Measurements from ENCODE around the gene DHRSX.

Gene DHRSX

GRCh38 chrX:2414384-2414783, 86.4 kb downstream of the DHRSX start:
- no peaks in the 10 kb centered on the region for H3K27me3 ChIP-seq (ENCODE audit: low read depth, low read length)
- H3K4me1 ChIP-seq (ENCODE audit: control insufficient read depth in 1 of 2, insufficient read depth in 2 of 2, low read length in 2 of 2): no peaks in the 10 kb centered on the region
- H3K4me3 ChIP-seq (ENCODE audit: low read depth in 1 of 2, low read length in 2 of 2): no peak overlapping the region
- no peaks in the 10 kb centered on the region for H3K36me3 ChIP-seq (ENCODE audit: control insufficient read depth in 1 of 2, insufficient read depth in 2 of 2, low read length in 2 of 2)
- no peaks in the 10 kb centered on the region for H3K9me3 ChIP-seq (ENCODE audit: control insufficient read depth in 1 of 2, low read length in 2 of 2)
- no peak overlapping the region for H3K27ac ChIP-seq (ENCODE audit: low read length)

- Histone ChIP-seq H3K27ac (ENCODE audit: low read length) (no peak overlapping the region), H3K4me3 (ENCODE audit: low read depth in 1 of 2, low read length in 2 of 2) (no peak overlapping the region), H3K27me3 (ENCODE audit: low read depth, low read length) (no peaks in the 10 kb centered on the region), H3K4me1 (ENCODE audit: control insufficient read depth in 1 of 2, insufficient read depth in 2 of 2, low read length in 2 of 2) (no peaks in the 10 kb centered on the region), H3K36me3 (ENCODE audit: control insufficient read depth in 1 of 2, insufficient read depth in 2 of 2, low read length in 2 of 2) (no peaks in the 10 kb centered on the region), H3K9me3 (ENCODE audit: control insufficient read depth in 1 of 2, low read length in 2 of 2) (no peaks in the 10 kb centered on the region)
These were observed 86.8 kb downstream of the DHRSX start for GRCh38 chrX:2413969-2414368.

- Histone ChIP-seq H3K27ac (ENCODE audit: low read length) (no peak overlapping the region), H3K4me1 (ENCODE audit: control insufficient read depth in 1 of 2, insufficient read depth in 2 of 2, low read length in 2 of 2) (no peaks in the 10 kb centered on the region), H3K27me3 (ENCODE audit: low read depth, low read length) (no peaks in the 10 kb centered on the region), H3K9me3 (ENCODE audit: control insufficient read depth in 1 of 2, low read length in 2 of 2) (peaks cover 0 to 2% of the 10 kb centered on the region in 2 donors), H3K36me3 (ENCODE audit: control insufficient read depth in 1 of 2, insufficient read depth in 2 of 2, low read length in 2 of 2) (peaks cover 0 to 10% of the 10 kb centered on the region in 2 donors), H3K4me3 (ENCODE audit: low read depth in 1 of 2, low read length in 2 of 2) (no peak overlapping the region)
These were observed 88.6 kb downstream of the DHRSX start for GRCh38 chrX:2412131-2412530.

- no peaks in the 10 kb centered on the region for H3K4me1 ChIP-seq (ENCODE audit: control insufficient read depth in 1 of 2, insufficient read depth in 2 of 2, low read length in 2 of 2)
- peaks cover 0 to 4% of the 10 kb centered on the region in 2 donors for H3K9me3 ChIP-seq (ENCODE audit: control insufficient read depth in 1 of 2, low read length in 2 of 2)
- no peaks in the 10 kb centered on the region for H3K27me3 ChIP-seq (ENCODE audit: low read depth, low read length)
- H3K27ac ChIP-seq (ENCODE audit: low read length): no peak overlapping the region
- peaks cover 0 to 17% of the 10 kb centered on the region in 2 donors for H3K36me3 ChIP-seq (ENCODE audit: control insufficient read depth in 1 of 2, insufficient read depth in 2 of 2, low read length in 2 of 2)
- peak overlapping the region in 1 of 2 donors; percentile 16 for H3K4me3 ChIP-seq (ENCODE audit: low read depth in 1 of 2, low read length in 2 of 2)
These were observed 90.3 kb downstream of the DHRSX start for GRCh38 chrX:2410279-2411020.

GRCh38 chrX:2409796-2410195, 91.0 kb downstream of the DHRSX start:
- Histone ChIP-seq H3K4me3 (ENCODE audit: low read depth in 1 of 2, low read length in 2 of 2) (no peak overlapping the region), H3K27me3 (ENCODE audit: low read depth, low read length) (no peaks in the 10 kb centered on the region), H3K27ac (ENCODE audit: low read length) (no peak overlapping the region), H3K4me1 (ENCODE audit: control insufficient read depth in 1 of 2, insufficient read depth in 2 of 2, low read length in 2 of 2) (no peaks in the 10 kb centered on the region), H3K9me3 (ENCODE audit: control insufficient read depth in 1 of 2, low read length in 2 of 2) (peaks cover 0 to 4% of the 10 kb centered on the region in 2 donors), H3K36me3 (ENCODE audit: control insufficient read depth in 1 of 2, insufficient read depth in 2 of 2, low read length in 2 of 2) (peaks cover 0 to 17% of the 10 kb centered on the region in 2 donors)

- Histone ChIP-seq H3K27ac (ENCODE audit: low read length) (no peak overlapping the region), H3K4me3 (ENCODE audit: low read depth in 1 of 2, low read length in 2 of 2) (no peak overlapping the region), H3K4me1 (ENCODE audit: control insufficient read depth in 1 of 2, insufficient read depth in 2 of 2, low read length in 2 of 2) (no peaks in the 10 kb centered on the region), H3K27me3 (ENCODE audit: low read depth, low read length) (no peaks in the 10 kb centered on the region), H3K36me3 (ENCODE audit: control insufficient read depth in 1 of 2, insufficient read depth in 2 of 2, low read length in 2 of 2) (peaks cover 0 to 17% of the 10 kb centered on the region in 2 donors), H3K9me3 (ENCODE audit: control insufficient read depth in 1 of 2, low read length in 2 of 2) (peaks cover 0 to 4% of the 10 kb centered on the region in 2 donors)
These were observed 91.9 kb downstream of the DHRSX start for GRCh38 chrX:2408856-2409255.

- no peak overlapping the region for H3K27ac ChIP-seq (ENCODE audit: low read length)
- H3K36me3 ChIP-seq (ENCODE audit: control insufficient read depth in 1 of 2, insufficient read depth in 2 of 2, low read length in 2 of 2): peaks cover 0 to 22% of the 10 kb centered on the region in 2 donors
- H3K4me3 ChIP-seq (ENCODE audit: low read depth in 1 of 2, low read length in 2 of 2): no peak overlapping the region
- H3K4me1 ChIP-seq (ENCODE audit: control insufficient read depth in 1 of 2, insufficient read depth in 2 of 2, low read length in 2 of 2): no peaks in the 10 kb centered on the region
- no peaks in the 10 kb centered on the region for H3K27me3 ChIP-seq (ENCODE audit: low read depth, low read length)
- peaks cover 0 to 4% of the 10 kb centered on the region in 2 donors for H3K9me3 ChIP-seq (ENCODE audit: control insufficient read depth in 1 of 2, low read length in 2 of 2)
These were observed 93.8 kb downstream of the DHRSX start for GRCh38 chrX:2406891-2407518.

- Histone ChIP-seq H3K27me3 (ENCODE audit: low read depth, low read length) (no peaks in the 10 kb centered on the region), H3K9me3 (ENCODE audit: control insufficient read depth in 1 of 2, low read length in 2 of 2) (peaks cover 0 to 4% of the 10 kb centered on the region in 2 donors), H3K4me3 (ENCODE audit: low read depth in 1 of 2, low read length in 2 of 2) (no peak overlapping the region), H3K4me1 (ENCODE audit: control insufficient read depth in 1 of 2, insufficient read depth in 2 of 2, low read length in 2 of 2) (no peaks in the 10 kb centered on the region), H3K36me3 (ENCODE audit: control insufficient read depth in 1 of 2, insufficient read depth in 2 of 2, low read length in 2 of 2) (peaks cover 0 to 23% of the 10 kb centered on the region in 2 donors), H3K27ac (ENCODE audit: low read length) (no peak overlapping the region)
These were observed 96.0 kb downstream of the DHRSX start for GRCh38 chrX:2404776-2405175.

GRCh38 chrX:2402361-2402690, 98.5 kb downstream of the DHRSX start:
- Histone ChIP-seq H3K9me3 (ENCODE audit: control insufficient read depth in 1 of 2, low read length in 2 of 2) (peaks cover 0 to 4% of the 10 kb centered on the region in 2 donors), H3K27ac (ENCODE audit: low read length) (no peak overlapping the region), H3K27me3 (ENCODE audit: low read depth, low read length) (no peaks in the 10 kb centered on the region), H3K4me3 (ENCODE audit: low read depth in 1 of 2, low read length in 2 of 2) (no peak overlapping the region), H3K4me1 (ENCODE audit: control insufficient read depth in 1 of 2, insufficient read depth in 2 of 2, low read length in 2 of 2) (no peaks in the 10 kb centered on the region), H3K36me3 (ENCODE audit: control insufficient read depth in 1 of 2, insufficient read depth in 2 of 2, low read length in 2 of 2) (peaks cover 0 to 15% of the 10 kb centered on the region in 2 donors)

GRCh38 chrX:2401590-2402360, 99.0 kb downstream of the DHRSX start:
- Histone ChIP-seq H3K36me3 (ENCODE audit: control insufficient read depth in 1 of 2, insufficient read depth in 2 of 2, low read length in 2 of 2) (peaks cover 0 to 9% of the 10 kb centered on the region in 2 donors), H3K9me3 (ENCODE audit: control insufficient read depth in 1 of 2, low read length in 2 of 2) (no peaks in the 10 kb centered on the region), H3K4me3 (ENCODE audit: low read depth in 1 of 2, low read length in 2 of 2) (no peak overlapping the region), H3K27ac (ENCODE audit: low read length) (no peak overlapping the region), H3K4me1 (ENCODE audit: control insufficient read depth in 1 of 2, insufficient read depth in 2 of 2, low read length in 2 of 2) (no peaks in the 10 kb centered on the region), H3K27me3 (ENCODE audit: low read depth, low read length) (no peaks in the 10 kb centered on the region)

- no peak overlapping the region for H3K27ac ChIP-seq (ENCODE audit: low read length)
- no peak overlapping the region for H3K4me3 ChIP-seq (ENCODE audit: low read depth in 1 of 2, low read length in 2 of 2)
- no peaks in the 10 kb centered on the region for H3K9me3 ChIP-seq (ENCODE audit: control insufficient read depth in 1 of 2, low read length in 2 of 2)
- no peaks in the 10 kb centered on the region for H3K27me3 ChIP-seq (ENCODE audit: low read depth, low read length)
- H3K4me1 ChIP-seq (ENCODE audit: control insufficient read depth in 1 of 2, insufficient read depth in 2 of 2, low read length in 2 of 2): no peaks in the 10 kb centered on the region
- H3K36me3 ChIP-seq (ENCODE audit: control insufficient read depth in 1 of 2, insufficient read depth in 2 of 2, low read length in 2 of 2): peaks cover 0 to 5% of the 10 kb centered on the region in 2 donors
These were observed 99.6 kb downstream of the DHRSX start for GRCh38 chrX:2401201-2401589.
